ENCODE measurements around the gene XCL1.

The XCL1 gene

DNA sequence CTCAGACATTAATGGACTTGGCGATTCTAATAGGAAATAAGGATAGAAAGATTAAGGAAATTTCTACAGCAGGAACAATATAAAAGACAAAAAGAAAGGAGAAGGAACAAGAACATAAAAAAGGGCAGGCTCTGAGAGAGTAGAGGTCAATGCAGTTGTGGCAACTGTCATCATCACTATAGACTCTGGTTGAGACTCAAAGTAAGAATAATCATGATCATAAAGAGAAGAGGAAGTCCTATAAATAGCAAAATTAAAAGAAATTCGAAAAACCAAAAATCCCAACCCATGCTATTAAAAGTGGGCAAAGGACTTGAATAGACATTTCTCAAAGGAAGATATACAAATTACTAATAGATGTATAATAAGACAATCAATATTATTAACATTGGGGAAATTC lies 14.4 kb upstream of the XCL1 start:
- no peak for TF ChIP-seq RAD21 (IDR thresholded peaks at IDR 0.05; ENCODE audit: low read depth)

DNA sequence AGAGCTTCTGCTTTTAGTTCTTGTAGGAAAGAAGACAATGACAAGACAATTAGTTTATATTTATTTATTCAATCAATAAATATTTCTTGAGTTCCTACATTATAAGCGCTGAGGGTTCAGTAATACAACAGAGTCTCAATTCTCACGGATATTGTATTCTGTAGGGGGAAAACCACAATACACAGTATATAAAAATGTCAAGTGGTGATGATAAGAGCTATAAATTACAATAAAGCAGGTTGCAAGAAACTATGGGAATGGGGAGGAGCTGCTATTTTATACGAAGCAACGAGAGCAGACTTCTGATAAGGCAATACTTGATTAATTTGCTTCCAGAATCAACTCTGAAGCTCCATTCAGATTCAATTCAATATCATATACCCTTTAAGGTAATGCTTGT lies 10.6 kb upstream of the XCL1 start:
- no peak for TF ChIP-seq RAD21 (IDR thresholded peaks at IDR 0.05; ENCODE audit: low read depth)
- TF ChIP-seq NFIC (IDR thresholded peaks at IDR 0.05): no peak
- TF ChIP-seq, protein P1, sequence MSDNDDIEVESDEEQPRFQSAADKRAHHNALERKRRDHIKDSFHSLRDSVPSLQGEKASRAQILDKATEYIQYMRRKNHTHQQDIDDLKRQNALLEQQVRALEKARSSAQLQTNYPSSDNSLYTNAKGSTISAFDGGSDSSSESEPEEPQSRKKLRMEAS (IDR thresholded peaks at IDR 0.05): no peak
- no peak for TF ChIP-seq EP300 (IDR thresholded peaks at IDR 0.05; ENCODE audit: borderline replicate concordance)
- TF ChIP-seq, protein P2, sequence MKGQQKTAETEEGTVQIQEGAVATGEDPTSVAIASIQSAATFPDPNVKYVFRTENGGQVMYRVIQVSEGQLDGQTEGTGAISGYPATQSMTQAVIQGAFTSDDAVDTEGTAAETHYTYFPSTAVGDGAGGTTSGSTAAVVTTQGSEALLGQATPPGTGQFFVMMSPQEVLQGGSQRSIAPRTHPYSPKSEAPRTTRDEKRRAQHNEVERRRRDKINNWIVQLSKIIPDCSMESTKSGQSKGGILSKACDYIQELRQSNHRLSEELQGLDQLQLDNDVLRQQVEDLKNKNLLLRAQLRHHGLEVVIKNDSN (IDR thresholded peaks at IDR 0.05): no peak
- TF ChIP-seq FOXM1 (IDR thresholded peaks at IDR 0.05; ENCODE audit: borderline replicate concordance, low read depth): no peak
- TF ChIP-seq ZBTB7A (IDR thresholded peaks at IDR 0.05; ENCODE audit: low read depth): no peak
- TF ChIP-seq TCF12 (IDR thresholded peaks at IDR 0.05; ENCODE audit: low read depth): no peak
- no peak for TF ChIP-seq EGR1 (IDR thresholded peaks at IDR 0.05)
- TF ChIP-seq YY1 (IDR thresholded peaks at IDR 0.05; ENCODE audit: low read depth): no peak

DNA sequence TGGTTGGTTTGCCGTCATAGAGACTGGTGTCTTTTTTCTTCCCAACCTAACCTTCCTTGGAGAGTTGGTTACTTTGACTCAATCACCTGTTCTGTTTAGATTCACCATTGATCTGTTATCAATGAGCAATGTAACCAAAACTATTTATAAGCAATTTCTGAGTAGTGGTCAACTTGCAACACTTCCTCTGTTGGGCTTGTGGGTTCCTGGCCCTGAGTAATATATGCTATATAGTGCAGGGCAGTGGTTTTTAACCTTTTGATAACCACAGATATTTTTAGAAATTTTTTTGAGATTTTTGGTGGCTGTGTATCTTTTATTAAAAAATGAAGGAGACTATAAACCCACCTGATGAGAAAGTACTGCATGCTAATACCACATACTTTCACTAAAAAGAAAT lies 9.4 kb upstream of the XCL1 start:
- no peak for TF ChIP-seq NFIC (IDR thresholded peaks at IDR 0.05)
- TF ChIP-seq TCF12 (IDR thresholded peaks at IDR 0.05; ENCODE audit: low read depth): no peak
- TF ChIP-seq TEAD4 (IDR thresholded peaks at IDR 0.05): no peak
- no peak for TF ChIP-seq ZBTB7A (IDR thresholded peaks at IDR 0.05; ENCODE audit: low read depth)

DNA sequence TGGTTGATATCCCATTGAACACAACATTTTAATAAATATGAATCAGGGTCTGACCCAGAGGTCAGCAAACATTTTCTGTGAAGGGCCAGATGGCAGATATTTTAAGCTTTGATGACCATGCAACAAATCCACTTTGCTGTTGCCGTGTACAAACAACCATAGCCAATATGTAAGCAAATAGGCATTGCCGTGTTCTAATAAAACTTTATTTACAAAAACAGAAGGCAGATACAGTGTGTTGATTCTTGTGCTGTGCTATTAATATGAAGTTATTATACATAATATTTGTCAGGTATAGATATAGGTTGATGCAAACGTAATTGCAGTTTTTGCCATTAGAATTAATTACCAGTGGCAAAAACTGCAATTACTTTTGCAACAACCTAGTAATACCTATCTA lies 8.8 kb upstream of the XCL1 start:
- TF ChIP-seq, protein P3, sequence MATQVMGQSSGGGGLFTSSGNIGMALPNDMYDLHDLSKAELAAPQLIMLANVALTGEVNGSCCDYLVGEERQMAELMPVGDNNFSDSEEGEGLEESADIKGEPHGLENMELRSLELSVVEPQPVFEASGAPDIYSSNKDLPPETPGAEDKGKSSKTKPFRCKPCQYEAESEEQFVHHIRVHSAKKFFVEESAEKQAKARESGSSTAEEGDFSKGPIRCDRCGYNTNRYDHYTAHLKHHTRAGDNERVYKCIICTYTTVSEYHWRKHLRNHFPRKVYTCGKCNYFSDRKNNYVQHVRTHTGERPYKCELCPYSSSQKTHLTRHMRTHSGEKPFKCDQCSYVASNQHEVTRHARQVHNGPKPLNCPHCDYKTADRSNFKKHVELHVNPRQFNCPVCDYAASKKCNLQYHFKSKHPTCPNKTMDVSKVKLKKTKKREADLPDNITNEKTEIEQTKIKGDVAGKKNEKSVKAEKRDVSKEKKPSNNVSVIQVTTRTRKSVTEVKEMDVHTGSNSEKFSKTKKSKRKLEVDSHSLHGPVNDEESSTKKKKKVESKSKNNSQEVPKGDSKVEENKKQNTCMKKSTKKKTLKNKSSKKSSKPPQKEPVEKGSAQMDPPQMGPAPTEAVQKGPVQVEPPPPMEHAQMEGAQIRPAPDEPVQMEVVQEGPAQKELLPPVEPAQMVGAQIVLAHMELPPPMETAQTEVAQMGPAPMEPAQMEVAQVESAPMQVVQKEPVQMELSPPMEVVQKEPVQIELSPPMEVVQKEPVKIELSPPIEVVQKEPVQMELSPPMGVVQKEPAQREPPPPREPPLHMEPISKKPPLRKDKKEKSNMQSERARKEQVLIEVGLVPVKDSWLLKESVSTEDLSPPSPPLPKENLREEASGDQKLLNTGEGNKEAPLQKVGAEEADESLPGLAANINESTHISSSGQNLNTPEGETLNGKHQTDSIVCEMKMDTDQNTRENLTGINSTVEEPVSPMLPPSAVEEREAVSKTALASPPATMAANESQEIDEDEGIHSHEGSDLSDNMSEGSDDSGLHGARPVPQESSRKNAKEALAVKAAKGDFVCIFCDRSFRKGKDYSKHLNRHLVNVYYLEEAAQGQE (IDR thresholded peaks at IDR 0.05; ENCODE audit: low read depth): no peak
- TF ChIP-seq YY1 (IDR thresholded peaks at IDR 0.05; ENCODE audit: low read depth) (no peak), NFIC (IDR thresholded peaks at IDR 0.05) (no peak), FOXM1 (IDR thresholded peaks at IDR 0.05; ENCODE audit: borderline replicate concordance, low read depth) (no peak), CREB1 (IDR thresholded peaks at IDR 0.05; ENCODE audit: low read depth) (no peak), CEBPB (IDR thresholded peaks at IDR 0.05) (no peak), ZBTB7A (IDR thresholded peaks at IDR 0.05; ENCODE audit: low read depth) (no peak), EP300 (IDR thresholded peaks at IDR 0.05; ENCODE audit: borderline replicate concordance) (no peak), TEAD4 (IDR thresholded peaks at IDR 0.05) (no peak), TCF12 (IDR thresholded peaks at IDR 0.05; ENCODE audit: low read depth) (no peak), EGR1 (IDR thresholded peaks at IDR 0.05) (no peak)
- TF ChIP-seq, protein P2 (IDR thresholded peaks at IDR 0.05): no peak
- TF ChIP-seq, protein P1 (IDR thresholded peaks at IDR 0.05): no peak

DNA sequence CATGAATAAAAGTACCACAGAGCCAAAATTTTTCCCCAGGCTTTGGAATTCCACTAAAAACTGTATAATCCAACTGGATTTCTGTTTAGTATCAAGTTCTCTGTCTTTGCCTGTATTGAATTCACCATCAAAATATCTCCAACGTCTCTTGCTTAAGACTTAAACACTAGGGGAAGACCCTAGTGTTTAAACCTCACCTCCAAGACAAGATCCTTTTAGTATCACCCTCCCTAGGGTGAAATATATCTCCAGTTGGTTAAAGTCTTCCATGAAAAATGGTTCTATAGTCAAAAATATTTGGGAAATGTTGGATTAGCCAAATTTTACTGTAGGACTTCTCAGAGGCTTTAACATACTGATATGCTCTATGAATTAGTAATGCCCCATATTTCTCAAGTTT lies 8.1 kb upstream of the XCL1 start:
- no peak for TF ChIP-seq TEAD4 (IDR thresholded peaks at IDR 0.05)
- TF ChIP-seq, protein P2 (IDR thresholded peaks at IDR 0.05): no peak
- TF ChIP-seq YY1 (IDR thresholded peaks at IDR 0.05; ENCODE audit: low read depth): no peak
- TF ChIP-seq TCF12 (IDR thresholded peaks at IDR 0.05; ENCODE audit: low read depth): no peak
- no peak for TF ChIP-seq CREB1 (IDR thresholded peaks at IDR 0.05; ENCODE audit: low read depth)
- no peak for TF ChIP-seq EGR1 (IDR thresholded peaks at IDR 0.05)
- TF ChIP-seq EP300 (IDR thresholded peaks at IDR 0.05; ENCODE audit: borderline replicate concordance): no peak

DNA sequence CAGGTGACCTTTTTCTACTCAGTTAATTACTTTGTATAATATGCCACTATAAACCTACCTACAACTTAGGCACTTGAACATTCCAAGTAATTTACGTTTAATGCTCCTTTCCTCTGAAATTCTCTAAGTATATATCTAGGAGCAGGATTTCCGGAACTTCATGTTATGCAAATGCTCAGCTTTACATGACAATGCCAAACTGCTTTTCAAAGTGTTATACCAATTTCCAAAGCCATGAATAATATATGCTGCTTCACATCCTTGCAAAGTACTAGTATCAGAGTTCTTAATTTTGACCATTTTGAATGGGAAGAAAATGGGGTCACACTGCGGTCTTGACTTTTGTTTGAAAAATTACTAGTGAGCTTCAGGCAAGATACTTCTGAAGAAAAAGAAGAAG lies 5.8 kb upstream of the XCL1 start:
- TF ChIP-seq EP300 (IDR thresholded peaks at IDR 0.05; ENCODE audit: borderline replicate concordance) (no peak), EGR1 (IDR thresholded peaks at IDR 0.05) (no peak), TEAD4 (IDR thresholded peaks at IDR 0.05) (no peak)

DNA sequence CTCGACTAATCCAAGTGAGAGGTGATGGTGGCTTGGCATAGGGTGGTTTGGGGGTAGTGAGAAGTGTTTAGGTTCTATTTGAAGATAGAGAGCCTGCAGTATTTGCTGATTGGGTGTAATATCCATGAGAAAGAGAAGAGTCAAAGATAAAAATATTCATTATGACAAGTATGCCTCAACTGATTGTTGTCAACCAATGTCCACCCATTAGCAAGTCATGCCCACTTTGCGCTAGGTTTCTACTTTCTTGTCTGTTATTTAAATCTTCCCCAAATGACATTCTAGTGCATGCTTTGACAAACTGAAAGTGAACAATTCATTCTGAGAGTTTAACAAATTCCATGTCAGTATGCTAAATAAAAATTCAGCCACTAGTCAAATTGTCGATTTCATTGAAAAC lies 3.8 kb upstream of the XCL1 start:
- TF ChIP-seq CREB1 (IDR thresholded peaks at IDR 0.05; ENCODE audit: low read depth): no peak
- TF ChIP-seq ZBTB7A (IDR thresholded peaks at IDR 0.05; ENCODE audit: low read depth): no peak
- TF ChIP-seq, protein P2 (IDR thresholded peaks at IDR 0.05): no peak
- TF ChIP-seq RAD21 (IDR thresholded peaks at IDR 0.05; ENCODE audit: low read depth): no peak
- TF ChIP-seq CEBPB (IDR thresholded peaks at IDR 0.05): no peak
- TF ChIP-seq TEAD4 (IDR thresholded peaks at IDR 0.05): no peak
- no peak for TF ChIP-seq EGR1 (IDR thresholded peaks at IDR 0.05)
- TF ChIP-seq, protein P3 (IDR thresholded peaks at IDR 0.05; ENCODE audit: low read depth): no peak
- TF ChIP-seq NFIC (IDR thresholded peaks at IDR 0.05): no peak
- no peak for TF ChIP-seq EP300 (IDR thresholded peaks at IDR 0.05; ENCODE audit: borderline replicate concordance)
- TF ChIP-seq, protein P1 (IDR thresholded peaks at IDR 0.05): no peak
- no peak for TF ChIP-seq YY1 (IDR thresholded peaks at IDR 0.05; ENCODE audit: low read depth)
- TF ChIP-seq TAF1 (IDR thresholded peaks at IDR 0.05; ENCODE audit: low read depth): no peak

All from Ishikawa (cell line).